Upper lobe of left lung (tissue), 4 donors: ENCODE data around the gene GUCY2C.

Experiments used
- EP300 ChIP-seq, 4 donors: sonication (generic); formaldehyde crosslinking; IDR thresholded peaks; one replicate each; pipeline ENCODE4 v1.5.1; 2017; ENCODE audit warnings: antibody characterized with exemption in 4 of 4, control low read depth in 2 of 4
- POLR2AphosphoS5 ChIP-seq, 2 donors: sonication (generic); formaldehyde crosslinking; IDR thresholded peaks; one replicate each; pipeline ENCODE4 v1.5.1; 2017; ENCODE audit warnings: antibody characterized with exemption in 2 of 2
- TF ChIP-seq, protein P1 (sequence below), 6 experiments: fragments of 450-650 bp in 4 of 6; fragments of 200-600 bp in 2 of 6; sonication (generic) in 2 of 6; IDR thresholded peaks; one replicate each; pipeline ENCODE4 v1.5.1; 2016 to 2019; ENCODE audit warnings: antibody characterized with exemption in 6 of 6

- no peak for TF ChIP-seq POLR2AphosphoS5 (IDR thresholded peaks at IDR 0.05)
- TF ChIP-seq EP300 (IDR thresholded peaks at IDR 0.05): no peak
- TF ChIP-seq, protein P1, sequence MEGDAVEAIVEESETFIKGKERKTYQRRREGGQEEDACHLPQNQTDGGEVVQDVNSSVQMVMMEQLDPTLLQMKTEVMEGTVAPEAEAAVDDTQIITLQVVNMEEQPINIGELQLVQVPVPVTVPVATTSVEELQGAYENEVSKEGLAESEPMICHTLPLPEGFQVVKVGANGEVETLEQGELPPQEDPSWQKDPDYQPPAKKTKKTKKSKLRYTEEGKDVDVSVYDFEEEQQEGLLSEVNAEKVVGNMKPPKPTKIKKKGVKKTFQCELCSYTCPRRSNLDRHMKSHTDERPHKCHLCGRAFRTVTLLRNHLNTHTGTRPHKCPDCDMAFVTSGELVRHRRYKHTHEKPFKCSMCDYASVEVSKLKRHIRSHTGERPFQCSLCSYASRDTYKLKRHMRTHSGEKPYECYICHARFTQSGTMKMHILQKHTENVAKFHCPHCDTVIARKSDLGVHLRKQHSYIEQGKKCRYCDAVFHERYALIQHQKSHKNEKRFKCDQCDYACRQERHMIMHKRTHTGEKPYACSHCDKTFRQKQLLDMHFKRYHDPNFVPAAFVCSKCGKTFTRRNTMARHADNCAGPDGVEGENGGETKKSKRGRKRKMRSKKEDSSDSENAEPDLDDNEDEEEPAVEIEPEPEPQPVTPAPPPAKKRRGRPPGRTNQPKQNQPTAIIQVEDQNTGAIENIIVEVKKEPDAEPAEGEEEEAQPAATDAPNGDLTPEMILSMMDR (IDR thresholded peaks at IDR 0.05): no peak
Measured at GRCh38 chr12:14576896-14577295, 119.5 kb downstream of the GUCY2C start.
